Chondrocyte (in vitro differentiated cells): ENCODE results near the gene IL6R. TPM values are rescaled to one million over a fixed set of nuclear protein-coding genes. Genes with fewer than 3 reads are reported as not detected.

Source experiments
- DNase-seq: peaks from one replicate; pipeline ENCODE4 v3.0.0; 2021; ENCODE audit warnings: mixed read lengths, low spot score
- H3K27ac Mint-ChIP-seq: one replicate; pipeline ENCODE4 v1.8.0; 2021; ENCODE audit warnings: mild to moderate bottlenecking, moderate library complexity, mixed read lengths; ENCODE audit not compliant: unreplicated experiment
- H3K27me3 Mint-ChIP-seq: 2 replicates; pipeline ENCODE4 v1.8.0; 2021; ENCODE audit warnings: low read depth, mixed read lengths
- H3K36me3 Mint-ChIP-seq: 2 replicates; pipeline ENCODE4 v1.8.0; 2021; ENCODE audit warnings: low read depth, mixed read lengths
- H3K4me1 Mint-ChIP-seq: 2 replicates; pipeline ENCODE4 v1.8.0; 2021; ENCODE audit warnings: low read depth, mild to moderate bottlenecking, mixed read lengths
- H3K4me3 Mint-ChIP-seq: one replicate; pipeline ENCODE4 v1.8.0; 2021; ENCODE audit warnings: mild to moderate bottlenecking, moderate library complexity, mixed read lengths; ENCODE audit not compliant: unreplicated experiment
- H3K9me3 Mint-ChIP-seq: 2 replicates; pipeline ENCODE4 v1.8.0; 2021; ENCODE audit warnings: low read depth, mixed read lengths
- CTCF ChIP-seq: fragments of 200-600 bp; sonication (generic); IDR thresholded peaks from 2 replicates; pipeline ENCODE4 v1.5.0; 2021; ENCODE audit warnings: antibody characterized with exemption, mild to moderate bottlenecking, moderate library complexity
- total RNA-seq: library from RNA; stranded (reverse); gene quantifications from 3 replicates; pipeline ENCODE4 v1.2.1, GENCODE V29; 2021

IL6R gene
- total RNA-seq, 1 donor from 2014 or later, result 1.3 TPM

DNA sequence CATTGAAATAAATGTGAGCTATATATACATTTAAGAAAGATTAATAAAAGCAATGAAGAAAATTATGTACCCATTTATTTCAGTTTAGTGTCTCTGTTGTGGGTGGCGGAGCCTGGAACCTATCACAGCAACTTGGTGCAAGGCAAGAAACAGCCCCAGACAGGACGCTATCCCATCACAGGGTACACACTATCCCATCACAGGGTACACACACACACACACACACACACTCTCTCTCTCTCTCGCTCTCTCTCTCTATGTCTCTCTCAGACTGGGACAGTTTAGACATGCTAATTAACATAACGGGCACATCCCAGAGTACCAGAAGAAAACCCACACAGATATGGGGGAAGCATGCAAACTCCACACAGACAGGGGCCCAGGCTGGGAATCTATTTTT lies 6.5 kb upstream of the IL6R start:
- Mint-ChIP-seq H3K4me3 (no peak overlapping the region), H3K36me3 (peaks cover 2% of the 10 kb centered on the region), H3K4me1 (no peaks in the 10 kb centered on the region), H3K9me3 (peaks cover 3% of the 10 kb centered on the region), H3K27ac (no peak overlapping the region), H3K27me3 (no peaks in the 10 kb centered on the region)
- DNase-seq, result no peak
- no peak for TF ChIP-seq CTCF

GRCh38 chr1:154400381-154400801 lies 4.8 kb upstream of the IL6R start:
- Mint-ChIP-seq H3K36me3 (no peaks in the 10 kb centered on the region), H3K9me3 (peaks cover 3% of the 10 kb centered on the region), H3K27ac (no peak overlapping the region), H3K4me3 (no peak overlapping the region), H3K27me3 (no peaks in the 10 kb centered on the region), H3K4me1 (no peaks in the 10 kb centered on the region)
- TF ChIP-seq CTCF, result no peak
- DNase-seq, result no peak

- H3K4me1 Mint-ChIP-seq, result peaks cover 18% of the 10 kb centered on the region
These were observed 2.7 kb upstream of the IL6R start for GRCh38 chr1:154402409-154402921.

GRCh38 chr1:154403261-154403943 lies 1.7 kb upstream of the IL6R start:
- H3K27ac Mint-ChIP-seq, result no peak overlapping the region
- no peak overlapping the region for H3K4me3 Mint-ChIP-seq
- peaks cover 24% of the 10 kb centered on the region for H3K4me1 Mint-ChIP-seq
- H3K36me3 Mint-ChIP-seq, result no peaks in the 10 kb centered on the region
- no peak for TF ChIP-seq CTCF
- no peak for DNase-seq
- H3K9me3 Mint-ChIP-seq, result no peaks in the 10 kb centered on the region
- H3K27me3 Mint-ChIP-seq, result no peaks in the 10 kb centered on the region

More at GRCh38 chr1:154402409-154402921, 2.7 kb upstream of the IL6R start:
- Mint-ChIP-seq H3K9me3 (no peaks in the 10 kb centered on the region), H3K27me3 (no peaks in the 10 kb centered on the region), H3K27ac (no peak overlapping the region), H3K4me3 (no peak overlapping the region), H3K36me3 (no peaks in the 10 kb centered on the region)
- TF ChIP-seq CTCF, result no peak
- DNase-seq, result no peak

GRCh38 chr1:154403983-154404382 lies 1.2 kb upstream of the IL6R start:
- Mint-ChIP-seq H3K36me3 (no peaks in the 10 kb centered on the region), H3K4me1 (peaks cover 24% of the 10 kb centered on the region), H3K27ac (no peak overlapping the region), H3K4me3 (no peak overlapping the region), H3K27me3 (no peaks in the 10 kb centered on the region), H3K9me3 (no peaks in the 10 kb centered on the region)
- TF ChIP-seq CTCF, result no peak
- no peak for DNase-seq
